Colonic mucosa (tissue), 4 donors: Measurements from ENCODE around the gene WDR41. TPM values are rescaled to one million over a fixed set of nuclear protein-coding genes. Genes with fewer than 3 reads are reported as not detected.

Source experiments
- DNase-seq: peaks from one replicate; pipeline ENCODE4 v3.0.0-alpha.2; 2020
- H3K27ac ChIP-seq: fragments of 200-600 bp; one replicate; pipeline ENCODE4 v1.8.0; 2021
- H3K27me3 ChIP-seq: fragments of 200-600 bp; one replicate; pipeline ENCODE4 v1.8.0; 2021
- H3K36me3 ChIP-seq: fragments of 200-600 bp; one replicate; pipeline ENCODE4 v1.8.0; 2021
- H3K4me1 ChIP-seq: fragments of 200-600 bp; one replicate; pipeline ENCODE4 v1.8.0; 2021; ENCODE audit warnings: mild to moderate bottlenecking
- H3K4me3 ChIP-seq: fragments of 200-600 bp; one replicate; pipeline ENCODE4 v1.8.0; 2021
- H3K9ac ChIP-seq, 2 donors: one replicate each; pipeline ENCODE4 v1.7.0; 2013; ENCODE audit warnings: control low read depth in 2 of 2, low read depth in 2 of 2, low read length in 2 of 2
- H3K9me3 ChIP-seq: fragments of 200-600 bp; one replicate; pipeline ENCODE4 v1.8.0; 2021
- CTCF ChIP-seq: fragments of 200-600 bp; IDR thresholded peaks from one replicate; pipeline ENCODE4 v1.8.0; 2022; ENCODE audit warnings: antibody characterized with exemption, mild to moderate bottlenecking
- intact Hi-C: fragments of 100-400 bp; cut with DNase I; formaldehyde crosslinking; loops from one replicate; pipeline ENCODE4 v1.14.1; 2022
- total RNA-seq, 2 donors: library from RNA; stranded (reverse); fragmentation: NEBNext Ultra II Directional in 1 of 2; extraction: Animal tissue kit (Norgen Biotek cat#: 25700) in 1 of 2; gene quantifications; one replicate each; pipeline ENCODE4 v1.2.1, GENCODE V29; 2021
- donor health status: healthy.
- donor health status: DM: no; HTN: no; CAD: no.
- donor health status: DM: no; HTN: no; CAD: no.

The WDR41 gene
- total RNA-seq, 2 donors from 2014 or later: 23.4 to 24.1 TPM

DNA sequence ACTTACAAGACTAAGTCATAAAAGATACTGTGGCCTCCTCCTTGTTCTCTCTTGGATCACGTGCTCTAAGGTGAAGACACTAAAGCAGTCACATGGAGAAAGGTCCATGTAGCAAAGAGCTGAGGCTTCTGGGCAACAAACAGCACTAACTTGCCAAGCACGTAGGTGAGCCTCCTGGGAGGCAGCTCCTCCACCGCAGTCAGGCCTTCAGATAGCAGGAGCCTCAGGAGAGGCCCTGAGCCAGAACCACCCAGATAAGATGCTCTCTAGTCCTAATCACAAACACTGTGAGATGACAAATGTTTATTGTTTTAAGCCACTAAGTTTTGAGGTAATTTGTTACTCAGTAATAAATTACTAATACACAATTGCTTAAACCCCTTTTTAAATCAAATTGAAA is 38.0 kb downstream of the WDR41 start:
- intact Hi-C loops: no loop called here
- H3K9ac ChIP-seq: no peak overlapping the region
- no peak overlapping the region for H3K4me3 ChIP-seq
- no peaks in the 10 kb centered on the region for H3K4me1 ChIP-seq
- no peaks in the 10 kb centered on the region for H3K9me3 ChIP-seq
- DNase-seq: no peak
- H3K27me3 ChIP-seq: no peaks in the 10 kb centered on the region
- no peaks in the 10 kb centered on the region for H3K36me3 ChIP-seq
- TF ChIP-seq CTCF: no peak
- no peak overlapping the region for H3K27ac ChIP-seq

DNA sequence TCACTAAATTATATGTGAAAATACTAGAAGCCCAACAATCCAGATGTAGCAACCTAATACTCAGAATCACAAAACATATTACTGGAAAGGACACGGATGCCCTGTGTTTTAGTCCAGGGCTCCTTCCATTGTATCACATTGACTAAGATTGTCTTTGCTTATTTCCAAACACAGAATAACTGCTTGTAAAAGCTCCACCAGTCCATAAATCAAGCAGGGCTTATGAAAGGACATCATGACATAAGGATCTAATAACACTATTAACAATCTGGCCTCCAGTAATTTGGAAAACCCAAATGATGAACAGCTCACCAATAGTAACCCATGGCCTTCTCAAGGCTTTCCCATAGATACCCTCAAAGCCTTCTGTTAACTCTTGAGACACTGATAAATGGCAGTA is 39.8 kb downstream of the WDR41 start:
- no peak overlapping the region for H3K4me3 ChIP-seq
- no peak for TF ChIP-seq CTCF
- H3K4me1 ChIP-seq: no peaks in the 10 kb centered on the region
- DNase-seq: no peak
- H3K27ac ChIP-seq: no peak overlapping the region
- H3K36me3 ChIP-seq: no peaks in the 10 kb centered on the region
- no peak overlapping the region for H3K9ac ChIP-seq
- intact Hi-C loops: no loop called here
- H3K27me3 ChIP-seq: no peaks in the 10 kb centered on the region
- H3K9me3 ChIP-seq: no peaks in the 10 kb centered on the region

- no peaks in the 10 kb centered on the region for H3K4me1 ChIP-seq
- TF ChIP-seq CTCF: no peak
- no peak overlapping the region for H3K9ac ChIP-seq
- intact Hi-C loops: no loop called here
- no peaks in the 10 kb centered on the region for H3K27me3 ChIP-seq
- DNase-seq: no peak
- no peaks in the 10 kb centered on the region for H3K36me3 ChIP-seq
- no peak overlapping the region for H3K4me3 ChIP-seq
- no peak overlapping the region for H3K27ac ChIP-seq
- H3K9me3 ChIP-seq: no peaks in the 10 kb centered on the region
Measured at GRCh38 chr5:77449981-77450380, 42.1 kb downstream of the WDR41 start.

GRCh38 chr5:77449277-77449676 is 42.8 kb downstream of the WDR41 start:
- intact Hi-C loops: no loop called here
- no peak overlapping the region for H3K9ac ChIP-seq
- H3K36me3 ChIP-seq: no peaks in the 10 kb centered on the region
- no peak for TF ChIP-seq CTCF
- H3K27ac ChIP-seq: no peak overlapping the region
- no peak overlapping the region for H3K4me3 ChIP-seq
- H3K27me3 ChIP-seq: no peaks in the 10 kb centered on the region
- no peaks in the 10 kb centered on the region for H3K4me1 ChIP-seq
- H3K9me3 ChIP-seq: no peaks in the 10 kb centered on the region
- DNase-seq: no peak

DNA sequence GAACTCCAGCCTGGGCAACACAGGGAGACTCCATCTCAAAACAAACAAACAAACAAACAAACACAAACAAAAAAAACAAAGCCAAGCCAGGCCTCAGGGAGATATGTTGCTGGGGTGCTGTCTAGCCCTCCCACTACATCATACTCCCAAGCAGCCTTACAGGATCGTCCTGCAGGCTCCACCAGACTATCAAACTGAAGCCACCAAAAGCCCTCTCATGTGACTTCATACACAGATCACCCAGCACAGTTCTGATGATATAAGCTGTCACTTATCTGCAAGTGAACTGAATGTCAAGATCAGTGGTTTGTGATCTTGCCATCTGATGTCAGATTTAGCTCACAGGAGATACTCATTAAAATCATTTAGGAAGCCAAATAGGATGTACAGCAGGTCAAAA is 43.3 kb downstream of the WDR41 start:
- Histone ChIP-seq H3K27ac (no peak overlapping the region), H3K9me3 (no peaks in the 10 kb centered on the region), H3K4me1 (no peaks in the 10 kb centered on the region), H3K9ac (no peak overlapping the region), H3K36me3 (no peaks in the 10 kb centered on the region), H3K4me3 (no peak overlapping the region), H3K27me3 (no peaks in the 10 kb centered on the region)
- no peak for DNase-seq
- no peak for TF ChIP-seq CTCF
- intact Hi-C loops: no loop called here

- H3K36me3 ChIP-seq: no peaks in the 10 kb centered on the region
- no peaks in the 10 kb centered on the region for H3K27me3 ChIP-seq
- H3K27ac ChIP-seq: no peak overlapping the region
- no peak for TF ChIP-seq CTCF
- H3K4me3 ChIP-seq: no peak overlapping the region
- H3K9me3 ChIP-seq: no peaks in the 10 kb centered on the region
- no peaks in the 10 kb centered on the region for H3K4me1 ChIP-seq
- intact Hi-C loops: no loop called here
- H3K9ac ChIP-seq: no peak overlapping the region
- no peak for DNase-seq
Measured at GRCh38 chr5:77444356-77444755, 47.8 kb downstream of the WDR41 start.
